ENCODE measurements around the gene CFAP107. TPM values are rescaled to one million over a fixed set of nuclear protein-coding genes. Genes with fewer than 3 reads are reported as not detected.

CFAP107 gene
- not detected in 2 replicates for total RNA-seq

GRCh38 chr1:12745992-12746323 is at the start of gene CFAP107:
Gene CFAP107 (plus strand): TSS chr1:12746200. CDS start chr1:12746431, 231 bp downstream.
- ATAC-seq (ENCODE audit: low read depth) (no peak), DNase-seq (no peak)
- ChIA-PET CTCF (no interaction called here), POLR2A (no interaction called here)
- no peaks in the 10 kb centered on the region for H3K4me1 Mint-ChIP-seq
- intact Hi-C loops (cut with micrococcal nuclease) = no loop called here
- H3K27ac Mint-ChIP-seq = no peak within 1 kb of the TSS
- H3K4me3 Mint-ChIP-seq = no peak within 1 kb of the TSS
- no peaks in the 10 kb centered on the region for H3K36me3 Mint-ChIP-seq (ENCODE audit: low read depth)
- H3K27me3 Mint-ChIP-seq = peaks cover 18% of the 10 kb centered on the region
- peaks cover 30% of the 10 kb centered on the region for H3K9me3 Mint-ChIP-seq
- TF ChIP-seq, protein P1, sequence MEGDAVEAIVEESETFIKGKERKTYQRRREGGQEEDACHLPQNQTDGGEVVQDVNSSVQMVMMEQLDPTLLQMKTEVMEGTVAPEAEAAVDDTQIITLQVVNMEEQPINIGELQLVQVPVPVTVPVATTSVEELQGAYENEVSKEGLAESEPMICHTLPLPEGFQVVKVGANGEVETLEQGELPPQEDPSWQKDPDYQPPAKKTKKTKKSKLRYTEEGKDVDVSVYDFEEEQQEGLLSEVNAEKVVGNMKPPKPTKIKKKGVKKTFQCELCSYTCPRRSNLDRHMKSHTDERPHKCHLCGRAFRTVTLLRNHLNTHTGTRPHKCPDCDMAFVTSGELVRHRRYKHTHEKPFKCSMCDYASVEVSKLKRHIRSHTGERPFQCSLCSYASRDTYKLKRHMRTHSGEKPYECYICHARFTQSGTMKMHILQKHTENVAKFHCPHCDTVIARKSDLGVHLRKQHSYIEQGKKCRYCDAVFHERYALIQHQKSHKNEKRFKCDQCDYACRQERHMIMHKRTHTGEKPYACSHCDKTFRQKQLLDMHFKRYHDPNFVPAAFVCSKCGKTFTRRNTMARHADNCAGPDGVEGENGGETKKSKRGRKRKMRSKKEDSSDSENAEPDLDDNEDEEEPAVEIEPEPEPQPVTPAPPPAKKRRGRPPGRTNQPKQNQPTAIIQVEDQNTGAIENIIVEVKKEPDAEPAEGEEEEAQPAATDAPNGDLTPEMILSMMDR (IDR thresholded peaks at IDR 0.05) = no peak

- no peaks in the 10 kb centered on the region for H3K4me1 Mint-ChIP-seq
- POLR2A ChIA-PET = no interaction called here
- no peak for ATAC-seq (ENCODE audit: low read depth)
Measured at GRCh38 chr1:12696658-12697057, 49.3 kb upstream of the CFAP107 start.

DNA sequence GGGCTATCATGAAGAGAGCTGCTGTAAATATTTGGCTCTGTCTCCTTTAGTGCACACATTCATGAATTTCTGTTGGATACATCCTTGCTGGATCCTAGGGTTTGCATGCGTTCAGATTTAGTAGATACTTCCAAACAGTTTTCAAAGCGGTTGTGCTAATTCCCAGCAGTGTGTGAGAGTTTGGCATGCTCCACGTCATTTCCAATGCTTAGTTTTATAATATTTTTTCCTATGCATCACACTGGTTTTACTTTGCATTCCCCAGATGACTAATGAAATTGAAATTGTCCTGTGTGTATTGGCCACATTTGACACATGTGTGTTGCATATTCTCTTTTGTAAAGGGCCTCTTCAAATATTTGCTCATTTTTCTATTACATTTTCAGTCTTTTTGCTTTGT is 48.6 kb upstream of the CFAP107 start:
- CTCF ChIA-PET = no interaction called here
- Mint-ChIP-seq H3K36me3 (ENCODE audit: low read depth) (no peaks in the 10 kb centered on the region), H3K9me3 (peaks cover 4% of the 10 kb centered on the region), H3K27me3 (peaks cover 24% of the 10 kb centered on the region), H3K4me1 (no peaks in the 10 kb centered on the region), H3K4me3 (no peak overlapping the region), H3K27ac (no peak overlapping the region)
- POLR2A ChIA-PET = no interaction called here
- DNase-seq = no peak
- intact Hi-C loops (cut with micrococcal nuclease) = no loop called here
- TF ChIP-seq, protein P1 (IDR thresholded peaks at IDR 0.05) = no peak
- no peak for ATAC-seq (ENCODE audit: low read depth)

More at GRCh38 chr1:12696658-12697057, 49.3 kb upstream of the CFAP107 start:
- H3K36me3 Mint-ChIP-seq (ENCODE audit: low read depth) = no peaks in the 10 kb centered on the region
- no peak overlapping the region for H3K4me3 Mint-ChIP-seq
- peaks cover 24% of the 10 kb centered on the region for H3K27me3 Mint-ChIP-seq
- H3K9me3 Mint-ChIP-seq = peaks cover 4% of the 10 kb centered on the region
- H3K27ac Mint-ChIP-seq = no peak overlapping the region
- CTCF ChIA-PET = no interaction called here
- no peak for DNase-seq
- intact Hi-C loops (cut with micrococcal nuclease) = no loop called here
- TF ChIP-seq, protein P1 (IDR thresholded peaks at IDR 0.05) = no peak

DNA sequence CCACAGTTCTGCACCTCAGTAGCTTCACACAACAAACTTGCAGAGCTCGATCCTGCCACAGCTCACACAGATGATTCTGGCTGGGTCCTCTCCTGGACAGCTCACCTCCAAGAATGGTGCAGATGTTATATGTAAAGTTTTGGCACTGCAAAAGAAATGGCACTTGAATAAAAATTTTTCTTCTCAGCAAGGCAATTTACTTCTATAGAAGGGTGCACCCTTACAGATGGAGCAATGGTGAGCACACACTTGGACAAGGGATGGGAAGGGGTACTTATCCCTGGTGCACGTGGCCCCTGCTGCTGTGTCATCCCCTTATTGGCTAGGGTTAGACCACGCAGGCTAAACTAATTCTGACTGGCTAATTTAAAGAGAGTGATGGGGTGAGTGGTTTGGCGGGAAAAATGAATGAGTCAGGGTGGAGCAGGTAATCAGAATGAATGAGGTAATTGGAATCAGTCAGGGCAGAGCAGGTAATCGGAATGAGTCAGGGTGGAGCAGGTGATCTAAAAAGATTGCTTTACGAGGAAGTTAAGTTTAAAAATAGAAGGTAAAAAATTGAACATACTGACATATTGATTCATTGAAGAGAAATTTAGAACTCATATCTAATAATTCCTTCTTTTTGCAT is 42.1 kb upstream of the CFAP107 start:
- no peak overlapping the region for H3K4me3 Mint-ChIP-seq
- H3K36me3 Mint-ChIP-seq (ENCODE audit: low read depth) = no peaks in the 10 kb centered on the region
- H3K4me1 Mint-ChIP-seq = no peaks in the 10 kb centered on the region
- no peak overlapping the region for H3K27ac Mint-ChIP-seq
- ChIA-PET POLR2A (no interaction called here), CTCF (no interaction called here)
- intact Hi-C loops (cut with micrococcal nuclease) = no loop called here
- ATAC-seq (ENCODE audit: low read depth) (no peak), DNase-seq (no peak)
- H3K27me3 Mint-ChIP-seq = peaks cover 18% of the 10 kb centered on the region
- TF ChIP-seq, protein P1 (IDR thresholded peaks at IDR 0.05) = no peak
- peaks cover 18% of the 10 kb centered on the region for H3K9me3 Mint-ChIP-seq

- POLR2A ChIA-PET = no interaction called here
- no peak overlapping the region for H3K27ac Mint-ChIP-seq
- ATAC-seq (ENCODE audit: low read depth) = no peak
Measured at GRCh38 chr1:12706061-12706460, 39.9 kb upstream of the CFAP107 start.

More at GRCh38 chr1:12706061-12706460, 39.9 kb upstream of the CFAP107 start:
- CTCF ChIA-PET = no interaction called here
- H3K36me3 Mint-ChIP-seq (ENCODE audit: low read depth) = no peaks in the 10 kb centered on the region
- H3K4me1 Mint-ChIP-seq = no peaks in the 10 kb centered on the region
- H3K9me3 Mint-ChIP-seq = peaks cover 15% of the 10 kb centered on the region
- H3K4me3 Mint-ChIP-seq = no peak overlapping the region
- H3K27me3 Mint-ChIP-seq = peaks cover 8% of the 10 kb centered on the region
- intact Hi-C loops (cut with micrococcal nuclease) = no loop called here
- TF ChIP-seq, protein P1 (IDR thresholded peaks at IDR 0.05) = no peak
- DNase-seq = no peak

Measured in activated B cell treated with CpG ODN at 0.5 μM for 24 hours (primary cell).